ENCODE data around the gene C16orf96.
A peak's percentile ranks its signal among the peaks of the same experiment; 100 is the strongest.

Gene C16orf96

DNA sequence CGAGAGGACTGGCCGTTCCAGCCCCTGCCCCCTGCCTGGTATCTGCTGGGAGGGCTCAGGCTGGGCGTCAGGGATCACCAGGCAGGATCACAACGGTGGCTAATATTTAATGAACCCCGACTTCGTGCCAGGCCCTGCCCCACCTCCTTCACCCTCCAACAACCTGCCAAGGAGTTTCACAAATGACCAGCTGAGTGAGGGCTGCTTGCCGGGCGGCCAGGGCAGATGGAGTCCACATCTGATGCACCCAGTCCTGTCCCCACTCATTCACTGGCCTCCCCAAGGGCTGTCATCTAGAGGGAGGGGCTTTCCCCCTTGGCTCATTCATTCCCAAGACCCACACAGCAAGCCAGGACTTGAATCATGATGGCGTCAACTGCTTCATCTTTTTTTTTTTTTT, 41.0 kb downstream of the C16orf96 start:
- H3K9me3 ChIP-seq (replicated peaks in 1 of 11), result no peaks in the 10 kb centered on the region
- H3K27ac ChIP-seq, result no peak overlapping the region
- no peak for TF ChIP-seq Cebpa-rat (IDR thresholded peaks at IDR 0.05)
- H3K36me3 ChIP-seq, result no peaks in the 10 kb centered on the region
- peaks cover 5 to 33% (median 27%) of the 10 kb centered on the region in 10 experiments; a peak in 19 of 20 replicates for H3K4me1 ChIP-seq
- peaks cover 0 to 6% (median 0%) of the 10 kb centered on the region in 11 experiments; a peak in 3 of 22 replicates for H4K20me1 ChIP-seq
- H3K4me3 ChIP-seq, result no peak overlapping the region
- no peak overlapping the region for H3K9ac ChIP-seq
- peaks cover 0 to 12% (median 10%) of the 10 kb centered on the region in 11 experiments; a peak in 9 of 22 replicates for H3K27me3 ChIP-seq
- H3K4me2 ChIP-seq, result no peak overlapping the region

DNA sequence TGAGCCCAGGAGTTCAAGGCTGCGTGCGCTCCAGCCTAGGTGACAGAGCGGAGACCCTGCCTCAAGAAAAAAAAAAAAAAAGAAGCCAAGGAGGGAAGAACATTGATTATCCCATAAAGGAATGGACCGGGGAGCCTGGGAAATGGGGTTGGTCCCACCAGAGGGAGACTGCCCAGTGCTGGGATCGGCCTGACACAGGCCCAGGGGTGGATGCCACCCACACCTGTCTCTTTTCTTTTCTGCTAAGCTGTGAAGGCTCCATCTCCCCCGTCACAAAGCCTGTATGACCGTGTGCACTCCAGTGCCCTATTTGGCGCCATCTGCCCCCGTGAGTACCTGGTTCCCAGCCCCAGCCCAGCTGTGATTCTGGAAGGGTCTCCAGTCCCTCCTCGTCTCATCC, 42.9 kb downstream of the C16orf96 start:
- Histone ChIP-seq H3K9me3 (replicated peaks in 1 of 11) (no peaks in the 10 kb centered on the region), H3K4me2 (no peak overlapping the region), H3K4me1 (peaks cover 7 to 23% (median 21%) of the 10 kb centered on the region in 10 experiments; a peak in 18 of 20 replicates), H4K20me1 (peaks cover 0 to 13% (median 5%) of the 10 kb centered on the region in 11 experiments; a peak in 6 of 22 replicates), H3K9ac (no peak overlapping the region), H3K27me3 (peaks cover 0 to 19% (median 10%) of the 10 kb centered on the region in 11 experiments; a peak in 10 of 22 replicates), H3K4me3 (no peak overlapping the region), H3K27ac (no peak overlapping the region), H3K36me3 (no peaks in the 10 kb centered on the region)
- no peak for TF ChIP-seq Cebpa-rat (IDR thresholded peaks at IDR 0.05)

DNA sequence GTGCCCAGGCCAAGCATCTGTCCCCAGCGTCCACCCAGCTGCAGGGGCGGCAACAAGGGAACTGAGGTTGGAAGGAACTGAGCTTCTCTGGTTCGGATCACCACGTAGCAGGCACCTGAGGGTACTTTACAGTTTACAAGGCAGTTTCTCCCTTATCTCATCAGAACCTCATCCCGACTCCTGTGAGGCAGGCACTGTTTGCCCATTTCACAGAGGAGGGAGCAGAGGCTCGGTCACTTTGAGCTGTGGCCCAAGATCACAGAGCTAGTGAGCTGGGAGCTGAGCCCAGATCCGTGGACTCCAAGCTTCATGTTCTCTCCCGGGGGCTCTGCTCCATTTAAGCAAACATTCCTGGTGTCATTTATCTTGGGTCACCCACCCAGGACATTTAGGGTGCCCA, 43.4 kb downstream of the C16orf96 start:
- Histone ChIP-seq H3K4me2 (no peak overlapping the region), H3K4me1 (peaks cover 7 to 28% (median 23%) of the 10 kb centered on the region in 10 experiments; a peak in 18 of 20 replicates), H4K20me1 (peaks cover 0 to 17% (median 5%) of the 10 kb centered on the region in 11 experiments; a peak in 11 of 22 replicates), H3K9ac (no peak overlapping the region), H3K4me3 (no peak overlapping the region), H3K27ac (no peak overlapping the region), H3K36me3 (no peaks in the 10 kb centered on the region), H3K27me3 (peaks cover 0 to 19% (median 10%) of the 10 kb centered on the region in 11 experiments; a peak in 10 of 22 replicates), H3K9me3 (replicated peaks in 1 of 11) (no peaks in the 10 kb centered on the region)
- TF ChIP-seq Cebpa-rat (IDR thresholded peaks at IDR 0.05), result no peak

DNA sequence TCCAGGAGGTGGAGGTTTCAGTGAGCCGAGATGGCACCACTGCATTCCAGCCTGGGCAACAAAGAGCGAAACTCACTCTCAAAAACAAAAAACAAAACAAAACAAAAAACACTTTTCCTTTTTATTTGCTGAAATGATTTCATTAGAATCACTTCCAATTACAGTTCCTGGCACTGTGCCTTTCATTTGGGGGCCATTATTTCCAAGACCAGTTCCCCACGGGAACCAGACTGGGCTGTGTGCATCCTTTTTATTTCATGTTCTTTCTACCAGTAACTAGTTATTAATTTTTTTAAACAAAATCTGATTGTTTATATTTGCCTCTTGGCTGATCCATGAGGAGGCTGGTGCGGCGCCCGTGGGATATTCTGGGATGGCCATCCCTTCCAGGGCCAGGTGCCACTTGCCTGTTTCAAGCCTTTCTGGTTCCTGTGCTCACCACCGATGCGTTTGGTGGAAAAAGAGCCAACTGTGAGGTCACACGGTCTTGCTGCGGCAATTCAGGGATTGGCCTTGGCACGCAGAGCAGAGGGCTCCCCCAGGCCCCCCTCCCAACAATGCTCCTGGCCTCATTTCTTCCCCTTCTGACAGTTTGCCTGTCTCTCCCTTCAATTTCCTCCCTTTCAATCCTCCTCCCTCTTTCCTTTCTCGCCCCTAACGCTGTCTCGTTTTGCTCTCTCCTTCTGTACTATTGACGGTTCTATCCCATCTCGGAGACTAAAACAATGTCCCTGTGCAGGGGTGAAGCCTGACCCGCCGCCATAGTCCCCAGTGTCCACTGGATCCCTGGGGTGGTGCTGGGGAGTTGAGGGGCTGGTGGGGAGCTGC, 45.1 kb downstream of the C16orf96 start:
- H3K4me2 ChIP-seq, result peak overlapping the region in 9 of 11 experiments; percentile 18 to 77 (median 69); a peak in 15 of 22 replicates
- H3K9me3 ChIP-seq (replicated peaks in 1 of 11), result no peaks in the 10 kb centered on the region
- peaks cover 0 to 29% (median 11%) of the 10 kb centered on the region in 11 experiments; a peak in 12 of 22 replicates for H4K20me1 ChIP-seq
- peak overlapping the region in 1 of 11 experiments; percentile 1; a peak in 1 of 22 replicates for H3K9ac ChIP-seq
- no peak for TF ChIP-seq Cebpa-rat (IDR thresholded peaks at IDR 0.05)
- H3K27ac ChIP-seq, result no peak overlapping the region
- no peak overlapping the region for H3K4me3 ChIP-seq
- no peaks in the 10 kb centered on the region for H3K36me3 ChIP-seq
- H3K27me3 ChIP-seq, result peaks cover 0 to 19% (median 10%) of the 10 kb centered on the region in 11 experiments; a peak in 10 of 22 replicates
- peaks cover 7 to 41% (median 28%) of the 10 kb centered on the region in 10 experiments; a peak in 18 of 20 replicates for H3K4me1 ChIP-seq

DNA sequence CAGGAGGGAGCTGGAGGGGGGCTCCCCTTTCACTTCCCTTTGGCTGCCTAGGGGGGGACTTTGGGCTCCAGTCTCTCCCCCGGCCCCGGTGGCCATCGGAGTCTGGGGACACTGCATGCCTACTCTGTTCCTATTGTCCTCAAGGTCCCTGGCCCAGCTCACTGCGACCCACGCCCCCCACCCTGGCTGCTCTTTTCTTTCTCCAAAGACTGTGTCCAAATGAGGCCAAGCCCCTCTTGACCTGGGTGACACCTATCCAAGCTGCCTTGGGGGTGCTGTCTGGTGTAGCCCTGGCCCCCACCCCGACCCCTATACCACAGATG, 45.7 kb downstream of the C16orf96 start:
- Histone ChIP-seq H4K20me1 (peaks cover 0 to 35% (median 12%) of the 10 kb centered on the region in 11 experiments; a peak in 13 of 22 replicates), H3K9me3 (replicated peaks in 1 of 11) (no peaks in the 10 kb centered on the region), H3K27me3 (peaks cover 0 to 19% (median 10%) of the 10 kb centered on the region in 11 experiments; a peak in 10 of 22 replicates), H3K4me2 (peak overlapping the region in 9 of 11 experiments; percentile 18 to 77 (median 69); a peak in 17 of 22 replicates), H3K27ac (no peak overlapping the region), H3K36me3 (0 out of 22 replicates have a peak, but pooled peaks cover 0 to 4% (median 0%) of the 10 kb centered on the region in 11 experiments), H3K4me3 (no peak overlapping the region), H3K9ac (peak overlapping the region in 2 of 11 experiments; percentile 1 to 28; a peak in 1 of 22 replicates), H3K4me1 (peaks cover 7 to 41% (median 28%) of the 10 kb centered on the region in 10 experiments; a peak in 18 of 20 replicates)
- no peak for TF ChIP-seq Cebpa-rat (IDR thresholded peaks at IDR 0.05)

DNA sequence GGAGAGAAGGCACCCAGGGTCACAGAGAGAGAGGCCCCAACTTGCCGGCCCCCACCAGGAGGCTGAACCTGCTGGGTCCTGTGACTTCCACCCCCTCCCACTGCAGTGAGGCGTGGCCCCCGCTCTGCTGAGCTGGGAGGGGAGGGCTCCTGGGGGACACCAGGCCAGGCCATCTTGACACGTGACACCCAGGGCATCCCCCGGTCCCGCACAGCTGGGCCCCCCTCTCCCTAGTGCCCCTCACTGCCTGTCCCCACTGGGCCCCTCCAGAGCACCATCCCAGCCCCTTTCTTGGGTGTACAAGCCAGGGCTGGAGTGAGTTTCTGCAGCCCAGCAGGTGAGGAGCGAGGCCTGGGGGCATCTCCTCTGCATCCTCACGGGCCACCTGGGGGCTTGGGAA, 46.2 kb downstream of the C16orf96 start:
- H3K36me3 ChIP-seq, result peaks cover 0 to 10% (median 2%) of the 10 kb centered on the region in 11 experiments; a peak in 8 of 22 replicates
- H3K4me3 ChIP-seq, result no peak overlapping the region
- H3K9ac ChIP-seq, result peak overlapping the region in 6 of 11 experiments; percentile 1 to 34 (median 28); a peak in 4 of 22 replicates
- TF ChIP-seq Cebpa-rat (IDR thresholded peaks at IDR 0.05), result no peak
- no peak overlapping the region for H3K27ac ChIP-seq
- peaks cover 0 to 19% (median 10%) of the 10 kb centered on the region in 11 experiments; a peak in 10 of 22 replicates for H3K27me3 ChIP-seq
- no peaks in the 10 kb centered on the region for H3K9me3 ChIP-seq (replicated peaks in 1 of 11)
- H3K4me1 ChIP-seq, result peaks cover 7 to 41% (median 28%) of the 10 kb centered on the region in 10 experiments; a peak in 18 of 20 replicates
- H4K20me1 ChIP-seq, result peaks cover 0 to 40% (median 14%) of the 10 kb centered on the region in 11 experiments; a peak in 14 of 22 replicates
- peak overlapping the region in 9 of 11 experiments; percentile 34 to 77 (median 69); a peak in 17 of 22 replicates for H3K4me2 ChIP-seq

DNA sequence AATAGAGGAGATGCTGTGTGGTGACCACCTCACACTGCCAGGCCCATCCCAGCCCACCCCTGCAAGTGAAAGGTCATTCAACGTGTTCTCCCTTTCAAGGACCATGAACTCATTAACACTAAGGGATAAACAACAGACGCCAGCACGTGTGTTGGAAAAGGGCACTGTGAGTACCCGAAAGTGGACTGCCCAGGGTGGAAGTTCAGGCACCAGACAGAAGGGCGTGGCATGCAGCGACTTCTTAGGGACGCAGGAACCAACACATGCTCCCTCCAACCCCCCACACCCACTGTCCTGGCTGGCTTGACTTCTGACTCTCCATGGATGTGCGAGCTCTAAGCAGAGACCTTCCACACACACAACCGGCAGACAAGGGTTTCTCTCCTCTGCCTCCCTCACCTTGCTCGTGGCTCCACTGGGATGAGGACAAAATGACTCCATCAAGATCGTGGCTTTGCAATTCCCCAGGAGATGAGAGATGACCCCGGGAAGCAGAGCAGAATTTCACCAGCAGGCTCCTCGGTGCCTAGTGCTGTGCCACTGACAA, 47.6 kb downstream of the C16orf96 start:
- TF ChIP-seq Cebpa-rat (IDR thresholded peaks at IDR 0.05), result no peak
- Histone ChIP-seq H3K9ac (no peak overlapping the region), H3K4me2 (peak overlapping the region in 2 of 11 experiments; percentile 27 to 44; a peak in 2 of 22 replicates), H3K27me3 (peaks cover 0 to 19% (median 10%) of the 10 kb centered on the region in 11 experiments; a peak in 10 of 22 replicates), H3K27ac (no peak overlapping the region), H3K9me3 (replicated peaks in 1 of 11) (no peaks in the 10 kb centered on the region), H3K36me3 (peaks cover 9 to 23% (median 15%) of the 10 kb centered on the region in 11 experiments; a peak in 19 of 22 replicates), H3K4me1 (peaks cover 7 to 49% (median 38%) of the 10 kb centered on the region in 10 experiments; a peak in 18 of 20 replicates), H4K20me1 (peaks cover 0 to 54% (median 27%) of the 10 kb centered on the region in 11 experiments; a peak in 15 of 22 replicates), H3K4me3 (no peak overlapping the region)

DNA sequence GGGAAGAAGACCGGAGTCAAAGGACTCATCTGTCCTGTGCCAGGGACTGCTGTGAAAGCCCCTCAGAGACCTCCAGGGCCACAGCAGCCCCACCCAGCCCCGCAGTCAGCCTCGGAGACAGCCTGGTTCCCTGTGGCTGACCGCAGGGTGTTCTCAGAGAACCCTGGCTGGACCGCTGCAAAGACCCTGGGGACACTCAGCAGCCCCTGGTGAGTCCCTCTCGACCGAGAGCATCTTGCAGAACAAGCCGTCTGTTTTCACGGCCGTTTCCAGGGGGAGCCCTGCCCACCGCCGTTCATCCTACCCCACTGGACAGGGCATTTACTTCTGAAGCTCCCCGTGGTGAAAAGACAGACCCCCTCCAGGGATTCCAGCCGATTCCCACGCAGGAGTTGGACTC, 48.3 kb downstream of the C16orf96 start:
- Histone ChIP-seq H4K20me1 (peaks cover under 1 to 58% (median 29%) of the 10 kb centered on the region in 11 experiments; a peak in 18 of 22 replicates), H3K9ac (no peak overlapping the region), H3K4me1 (peaks cover 7 to 49% (median 38%) of the 10 kb centered on the region in 10 experiments; a peak in 18 of 20 replicates)

More for the DNA sequence above, 48.3 kb downstream of the C16orf96 start:
- peaks cover 15 to 29% (median 20%) of the 10 kb centered on the region in 11 experiments; a peak in 21 of 22 replicates for H3K36me3 ChIP-seq
- H3K27me3 ChIP-seq, result peaks cover 0 to 19% (median 10%) of the 10 kb centered on the region in 11 experiments; a peak in 10 of 22 replicates
- no peak overlapping the region for H3K27ac ChIP-seq
- H3K4me2 ChIP-seq, result peak overlapping the region in 8 of 11 experiments; percentile 14 to 44 (median 28); a peak in 11 of 22 replicates
- H3K4me3 ChIP-seq, result no peak overlapping the region
- no peak for TF ChIP-seq Cebpa-rat (IDR thresholded peaks at IDR 0.05)
- H3K9me3 ChIP-seq (replicated peaks in 1 of 11), result no peaks in the 10 kb centered on the region
